GM23248 (cell line): ENCODE results near the gene RNF19B.

Source experiments
- EZH2 ChIP-seq: fragments of 200-600 bp; sonication (generic); IDR thresholded peaks from 2 replicates; pipeline ENCODE4 v1.6.1; 2018; ENCODE audit warnings: antibody characterized with exemption, mild to moderate bottlenecking; ENCODE audit not compliant: insufficient read depth, poor library complexity, severe bottlenecking
- EZH2phosphoT487 ChIP-seq: fragments of 200-600 bp; sonication (generic); IDR thresholded peaks from 2 replicates; pipeline ENCODE4 v1.6.1; 2018; ENCODE audit warnings: antibody characterized with exemption, moderate library complexity, mild to moderate bottlenecking, low read depth; ENCODE audit not compliant: insufficient read depth

DNA sequence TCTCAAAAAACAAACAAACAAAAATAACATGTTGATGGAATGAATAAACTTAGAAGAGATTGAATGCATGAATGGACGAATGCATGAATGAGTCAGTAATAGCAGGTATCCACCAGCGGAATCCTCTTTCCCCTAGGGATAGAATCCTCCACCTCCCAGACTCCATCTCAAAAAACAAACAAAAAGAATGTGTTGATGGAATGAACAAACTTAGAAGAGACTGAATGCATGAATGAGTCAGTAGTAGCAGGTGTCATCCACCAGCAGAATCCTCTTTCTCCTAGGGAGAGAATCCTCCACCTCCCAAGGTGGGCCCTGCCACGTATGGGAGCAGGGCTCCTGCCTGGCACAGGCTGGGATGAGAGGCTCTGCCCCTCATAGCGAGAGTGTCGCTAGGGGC is 26.8 kb upstream of the RNF19B start:
- TF ChIP-seq EZH2 (no peak), EZH2phosphoT487 (no peak)
